GM19043 (cell line): ENCODE results near the gene C12orf56.
A peak's percentile ranks its signal among the peaks of the same experiment; 100 is the strongest.
"Not testable (repeated sequence)": the region's sequence is repeated elsewhere in the genome, so short reads cannot be mapped to it uniquely, and the experiment has no call there.

Experiments used
- ATAC-seq: cut with Tn5 transposase; IDR thresholded peaks from one replicate; pipeline ENCODE4 v1.9.1; 2021; ENCODE audit warnings: low read depth; ENCODE audit not compliant: unreplicated experiment

C12orf56 gene

DNA sequence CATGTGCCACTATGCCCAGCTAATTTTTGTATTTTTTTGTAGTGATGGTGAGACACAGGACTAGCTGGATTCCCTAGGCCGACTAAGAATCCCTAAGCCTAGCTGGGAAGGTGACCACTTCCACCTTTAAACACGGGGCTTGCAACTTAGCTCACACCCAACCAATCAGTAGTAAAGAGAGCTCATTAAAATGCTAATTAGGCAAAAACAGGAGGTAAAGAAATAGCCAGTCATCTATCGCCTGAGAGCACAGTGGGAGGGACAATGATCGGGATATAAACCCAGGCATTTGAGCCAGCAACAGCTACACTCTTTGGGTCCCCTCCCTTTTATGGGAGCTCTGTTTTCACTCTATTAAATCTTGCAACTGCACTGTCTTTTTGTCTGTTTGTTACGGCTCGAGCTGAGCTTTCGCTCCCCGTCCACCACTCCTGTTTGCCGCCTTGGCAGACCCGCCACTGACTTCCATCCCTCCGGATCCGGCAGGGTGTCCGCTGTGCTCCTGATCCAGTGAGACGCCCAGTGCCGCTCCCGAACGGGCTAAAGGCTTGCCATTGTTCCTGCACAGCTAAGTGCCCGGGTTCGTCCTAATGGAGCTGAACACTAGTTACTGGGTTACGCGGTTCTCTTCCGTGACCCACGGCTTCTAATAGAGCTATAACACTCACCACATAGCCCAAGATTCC lies 70.9 kb downstream of the C12orf56 start:
- ATAC-seq = not testable (repeated sequence)

GRCh38 chr12:64318605-64319004 lies 72.0 kb downstream of the C12orf56 start:
- no peak for ATAC-seq

- no peak for ATAC-seq
These were observed 78.7 kb downstream of the C12orf56 start for GRCh38 chr12:64311877-64312276.

DNA sequence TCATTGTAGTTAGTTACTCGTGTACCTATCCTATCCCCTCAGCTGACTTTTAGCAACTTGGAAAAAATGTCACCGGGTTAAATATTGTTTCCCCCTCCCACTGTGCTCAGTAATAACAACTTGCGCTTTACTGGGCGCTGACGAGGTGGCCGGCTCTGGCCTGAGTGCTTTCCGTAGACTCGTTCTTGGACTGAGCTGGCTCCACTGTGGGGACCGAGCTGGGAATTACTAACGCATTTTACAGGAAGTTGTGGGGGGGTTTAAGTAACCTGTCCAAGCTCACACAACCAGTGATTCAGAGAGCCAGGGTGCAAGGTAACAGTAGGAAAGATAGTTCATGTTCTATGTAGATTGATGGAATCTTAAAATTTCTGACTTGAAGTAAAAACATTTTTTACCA lies 86.0 kb downstream of the C12orf56 start:
- no peak for ATAC-seq

GRCh38 chr12:64299628-64300027 lies 90.9 kb downstream of the C12orf56 start:
- ATAC-seq = no peak

DNA sequence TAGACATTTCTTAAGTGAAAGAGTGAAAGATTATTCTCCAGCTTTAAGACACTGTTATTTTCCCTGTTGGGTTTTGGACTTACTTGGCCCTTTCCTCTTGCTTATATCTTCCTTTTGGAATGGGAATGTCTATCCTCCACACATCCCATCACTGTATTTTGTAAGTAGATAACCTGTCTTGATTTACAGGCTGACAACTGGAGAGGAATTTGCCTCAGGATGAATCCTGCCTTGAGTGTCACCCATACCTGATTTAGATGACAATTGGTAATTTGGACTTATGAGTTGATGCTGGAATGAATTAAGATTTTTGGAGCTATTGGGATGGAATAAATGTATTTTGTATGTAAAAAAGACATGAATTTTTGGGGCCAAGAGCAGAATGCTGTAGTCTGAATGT lies 94.3 kb downstream of the C12orf56 start:
- no peak for ATAC-seq

DNA sequence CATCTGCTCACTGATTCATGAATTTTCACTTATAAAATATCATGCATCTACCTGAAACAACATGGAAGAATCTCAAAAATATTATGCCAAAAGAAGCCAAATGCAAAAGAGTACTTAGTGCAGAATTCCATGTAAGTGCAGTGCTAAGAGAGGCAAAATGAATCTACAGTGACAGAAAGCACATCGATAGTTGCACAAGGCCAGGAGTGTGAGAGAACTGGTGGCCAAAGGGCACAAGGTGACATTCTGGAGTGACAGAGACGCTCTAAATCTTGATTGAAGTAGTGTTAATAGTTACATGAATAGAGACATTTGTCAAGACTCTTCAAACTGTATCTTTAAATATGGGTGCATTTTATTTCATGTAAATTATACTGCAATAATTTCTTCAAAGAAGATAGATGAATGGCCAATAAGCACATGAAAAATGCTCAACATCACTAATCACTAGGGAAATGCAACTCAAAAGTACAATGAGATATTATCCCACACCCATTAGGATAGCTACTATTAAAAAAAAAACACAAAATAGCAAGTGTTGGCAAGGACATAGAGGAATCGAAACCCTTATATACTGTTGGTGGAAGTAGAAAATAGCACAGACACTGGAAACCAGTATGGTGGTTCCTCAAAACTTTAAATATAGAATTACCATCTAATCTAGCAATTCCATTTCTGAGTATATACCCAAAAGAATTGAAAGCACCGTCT lies 96.7 kb downstream of the C12orf56 start:
- ATAC-seq = no peak

DNA sequence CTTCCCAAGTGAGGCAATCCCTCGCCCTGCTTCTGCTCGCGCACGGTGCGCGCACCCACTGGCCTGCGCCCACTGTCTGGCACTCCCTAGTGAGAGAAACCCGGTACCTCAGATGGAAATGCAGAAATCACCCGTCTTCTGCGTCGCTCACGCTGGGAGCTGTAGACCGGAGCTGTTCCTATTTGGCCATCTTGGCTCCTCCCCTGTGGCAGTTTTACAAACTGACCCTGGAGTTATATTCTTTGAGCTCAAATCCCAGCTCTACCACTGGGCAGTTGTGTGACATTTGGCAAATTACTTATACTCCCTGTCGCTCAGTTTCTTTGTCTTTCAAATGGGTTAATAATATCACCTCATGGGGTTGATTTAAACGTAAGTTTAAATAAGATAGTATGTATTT lies 97.4 kb downstream of the C12orf56 start:
- not testable (repeated sequence) for ATAC-seq

DNA sequence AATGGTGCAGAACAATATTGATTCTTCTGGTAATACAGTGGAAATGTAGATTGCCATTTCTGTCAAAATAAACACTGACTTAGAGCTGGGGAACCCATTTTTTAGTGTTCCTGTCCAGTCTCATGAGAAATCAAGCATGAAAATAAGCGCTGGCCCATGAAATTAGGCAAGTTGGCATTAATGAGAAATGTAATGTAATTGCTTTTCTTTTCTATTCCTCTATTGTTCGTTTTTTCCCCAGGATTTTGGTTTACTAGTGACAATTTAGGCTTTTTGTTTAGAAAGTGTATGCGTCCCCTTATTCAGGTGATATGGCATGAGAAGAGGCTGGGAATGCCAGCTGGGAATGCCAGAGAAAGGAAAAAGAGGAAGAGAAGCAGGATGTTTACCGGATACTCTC lies 104.0 kb downstream of the C12orf56 start:
- ATAC-seq = no peak

DNA sequence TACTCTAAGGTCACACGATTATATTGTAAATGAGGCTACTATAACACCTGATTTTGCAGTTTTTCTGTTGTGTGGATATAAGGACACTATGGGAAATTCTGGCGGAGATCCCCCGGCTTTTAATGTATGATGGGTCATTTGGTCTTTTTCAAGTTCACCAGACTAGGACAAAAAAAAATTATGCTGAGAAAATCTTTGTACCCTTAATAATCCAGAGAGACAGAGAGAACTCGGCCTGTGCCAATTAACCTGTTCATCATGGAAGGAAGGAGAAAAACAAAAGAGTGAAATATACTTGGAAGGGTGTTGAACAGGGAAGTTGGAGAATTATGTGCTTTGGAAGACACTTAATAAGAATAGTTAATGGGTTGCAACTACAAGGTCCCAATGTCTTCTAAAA lies 106.3 kb downstream of the C12orf56 start:
- ATAC-seq = no peak

- ATAC-seq = no peak
These were observed 112.1 kb downstream of the C12orf56 start for GRCh38 chr12:64278421-64278820.

DNA sequence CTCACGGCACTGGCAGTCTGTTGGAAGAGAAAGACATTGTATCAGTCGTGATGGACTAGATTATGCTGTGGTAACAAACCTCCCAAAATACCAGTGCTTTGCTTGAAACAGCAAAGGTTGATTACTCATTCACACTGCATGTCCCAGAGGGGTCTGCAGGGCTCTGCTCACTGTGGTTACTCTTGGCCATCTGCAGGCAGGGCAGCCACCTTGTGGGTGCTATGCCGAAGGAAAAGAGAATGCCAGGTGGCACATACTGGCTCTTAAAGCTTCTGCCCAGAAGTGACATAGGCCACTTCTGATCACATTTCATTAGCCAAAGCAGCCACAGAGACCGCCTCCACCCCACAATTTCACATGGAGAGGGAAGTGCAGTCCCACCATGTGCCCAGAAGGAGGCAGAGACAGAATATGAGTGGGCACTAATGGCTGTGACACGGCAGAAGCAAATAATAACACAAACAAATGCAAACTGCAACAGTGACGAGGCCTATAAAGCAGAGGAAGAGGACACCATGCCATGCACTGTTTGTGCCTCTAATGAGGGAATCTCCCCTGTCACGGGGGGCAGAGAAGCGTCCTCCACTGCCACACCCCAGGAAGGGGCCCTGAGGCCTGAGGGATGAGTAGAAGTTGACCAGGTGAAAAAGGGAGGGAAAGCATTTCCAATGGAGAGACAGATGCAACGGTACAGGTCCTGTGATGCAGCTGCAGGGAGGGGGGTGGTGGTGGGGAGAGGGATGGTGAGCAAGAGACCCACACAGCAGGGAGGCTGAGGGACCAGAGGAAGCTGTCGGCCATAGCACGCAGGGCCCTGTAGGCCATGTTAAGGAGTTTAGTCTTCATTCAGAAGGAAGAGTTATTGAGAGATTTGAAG lies 116.8 kb downstream of the C12orf56 start:
- ATAC-seq = peak; percentile 68

GRCh38 chr12:64270411-64270810 lies 120.1 kb downstream of the C12orf56 start:
- no peak for ATAC-seq

DNA sequence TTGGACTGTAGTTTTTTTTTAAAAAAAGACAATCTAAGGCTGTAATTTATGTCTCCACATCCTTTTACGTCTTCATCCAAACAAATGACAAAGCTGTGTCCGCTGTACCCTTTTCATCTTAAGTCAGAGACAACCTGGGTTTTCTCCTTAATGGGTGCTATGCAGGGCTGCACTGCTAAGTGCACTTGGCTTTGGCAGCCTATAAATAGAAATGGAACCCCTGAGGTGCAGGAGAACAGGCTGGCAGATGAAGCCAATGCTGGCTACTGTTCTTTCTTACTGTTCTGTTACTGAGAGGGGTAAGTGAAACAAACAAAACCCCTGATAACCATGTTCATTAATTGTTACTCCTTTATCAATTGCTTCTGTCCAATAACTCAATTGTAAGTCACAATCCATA lies 121.4 kb downstream of the C12orf56 start:
- no peak for ATAC-seq

- ATAC-seq = no peak
These were observed 122.1 kb downstream of the C12orf56 start for GRCh38 chr12:64268409-64268808.

DNA sequence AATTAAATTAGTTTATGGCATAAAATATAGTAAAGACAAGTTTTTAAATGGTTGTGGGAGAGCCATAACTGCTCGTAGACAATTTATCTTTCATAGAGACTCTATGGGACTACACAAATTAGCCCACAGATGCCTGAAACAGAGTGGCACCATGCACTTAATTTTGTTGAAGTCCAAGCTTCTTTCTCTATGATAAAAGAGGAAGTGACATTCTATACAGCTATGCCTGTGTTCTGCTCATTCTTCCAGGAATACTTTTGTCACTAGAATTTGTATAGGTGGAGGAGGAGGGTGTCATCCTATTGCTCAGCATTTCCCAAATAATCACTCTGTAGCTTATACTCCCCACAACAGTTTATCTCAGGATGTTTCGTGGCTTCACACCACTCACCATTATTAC lies 124.7 kb downstream of the C12orf56 start:
- ATAC-seq = no peak

- no peak for ATAC-seq
These were observed 128.7 kb downstream of the C12orf56 start for GRCh38 chr12:64261813-64262212.

DNA sequence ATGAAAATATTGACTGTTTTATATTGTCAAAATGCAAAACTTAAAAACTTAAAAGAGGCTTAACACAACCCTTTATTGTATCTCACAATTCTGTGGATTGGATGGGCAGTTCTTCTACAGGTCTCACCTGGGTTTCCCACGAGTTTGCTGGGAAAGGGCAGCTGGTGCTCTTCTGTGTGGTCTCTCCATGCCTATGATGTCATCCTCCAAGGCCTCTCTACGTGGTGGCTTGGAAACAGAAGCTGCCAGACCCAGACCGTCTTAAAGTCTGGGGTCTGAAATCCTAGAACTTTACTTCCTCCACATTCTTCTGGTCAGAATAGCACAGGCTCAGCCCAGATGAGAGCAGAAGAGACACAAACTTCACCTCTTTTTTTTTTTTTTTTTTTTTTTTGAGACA lies 132.0 kb downstream of the C12orf56 start:
- no peak for ATAC-seq

DNA sequence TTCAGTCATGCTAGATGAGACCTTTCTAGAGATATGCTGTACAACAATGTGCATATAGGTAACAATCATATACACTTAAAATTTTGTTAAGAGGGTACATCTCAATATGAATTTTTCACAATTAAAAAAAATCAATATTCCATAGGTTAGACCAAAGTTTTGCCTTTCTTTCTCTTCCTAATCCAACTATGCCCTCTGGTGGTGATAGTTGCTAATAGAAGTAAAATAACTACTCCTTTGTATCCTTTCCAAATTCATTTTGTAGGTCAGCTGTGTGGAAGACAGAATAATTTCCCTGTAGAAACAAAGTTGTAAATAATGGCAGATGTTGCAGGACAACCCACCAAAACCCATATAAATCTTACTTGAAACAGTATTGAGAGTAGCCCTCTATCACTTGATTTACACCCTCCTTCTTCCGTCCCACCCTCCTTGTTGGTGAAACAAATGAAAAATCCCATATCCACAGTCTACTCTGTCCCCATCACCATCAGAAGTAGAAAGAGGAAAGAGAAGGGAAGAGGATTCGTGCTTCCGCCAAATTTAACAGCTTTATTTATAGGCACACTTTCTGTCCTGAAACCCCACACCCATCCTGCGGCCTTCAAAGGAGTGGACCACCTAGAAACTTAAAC lies 134.3 kb downstream of the C12orf56 start:
- no peak for ATAC-seq

DNA sequence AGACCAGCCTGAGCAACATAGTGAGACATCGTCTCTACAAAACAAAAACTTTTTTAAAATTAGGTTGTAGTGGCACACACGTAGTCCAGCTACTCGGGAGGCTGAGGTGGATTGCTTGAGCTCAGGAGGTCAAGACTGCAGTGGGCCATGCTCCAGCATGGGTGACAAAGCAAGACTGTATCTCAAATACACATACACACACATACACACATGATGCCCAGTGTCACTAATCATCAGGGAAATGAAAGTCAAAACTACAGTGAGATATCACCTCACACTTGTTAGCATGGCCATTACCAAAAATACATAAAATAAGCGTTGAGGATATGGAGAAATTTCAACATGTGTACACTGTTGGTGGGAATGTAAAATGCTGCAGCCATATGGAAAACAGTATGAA lies 135.3 kb downstream of the C12orf56 start:
- ATAC-seq = no peak

DNA sequence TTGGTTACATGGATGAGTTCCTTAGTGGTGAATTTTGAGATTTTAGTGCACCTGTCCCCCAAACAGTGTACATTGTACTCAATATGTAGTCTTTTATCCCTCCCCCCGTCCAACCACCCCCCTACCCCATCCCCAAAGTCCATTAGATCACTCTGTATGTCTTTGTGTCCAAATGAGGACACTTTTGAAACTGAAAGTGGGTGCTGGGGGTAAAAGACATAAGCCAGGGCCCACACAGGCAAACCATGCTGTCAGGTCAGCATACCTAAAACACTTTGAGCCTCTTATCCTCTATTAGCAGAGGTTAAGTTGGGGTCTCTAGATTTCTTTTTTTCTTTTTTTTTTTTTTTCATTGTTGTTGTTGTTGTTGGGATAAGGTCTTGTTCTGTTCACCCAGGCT lies 137.2 kb downstream of the C12orf56 start:
- ATAC-seq = no peak
